PC-3 (cell line): ENCODE measurements around the gene SOWAHB. TPM values are rescaled to one million over a fixed set of nuclear protein-coding genes. Genes with fewer than 3 reads are reported as not detected.
"Not testable (repeated sequence)": the region's sequence is repeated elsewhere in the genome, so short reads cannot be mapped to it uniquely, and the experiment has no call there.

ENCODE experiments used
- ATAC-seq: fragments of 200-7000 bp; cut with Tn5 transposase; 2 replicates; pipeline ENCODE4 v1.9.1; 2020; ENCODE audit warnings: mild to moderate bottlenecking, moderate library complexity
- BruUV-seq: library from RNA; stranded (reverse); fragments of 400-500 nt; replicated peaks from 2 replicates; lab custom pipeline; 2021; lab: Mats Ljungman, UMichigan
- CTCF ChIA-PET: fragments of 300-600 bp; sonication (Branson Sonifier 250); formaldehyde crosslinking; loops from one replicate; lab custom pipeline; 2022; ENCODE audit warnings: antibody characterized with exemption; lab: Charles Lee
- POLR2A ChIA-PET: fragments of 300-600 bp; sonication (Branson Sonifier 250); formaldehyde crosslinking; loops from one replicate; lab custom pipeline; 2022; ENCODE audit warnings: antibody characterized with exemption; ENCODE audit not compliant: unreplicated experiment; lab: Charles Lee
- DNase-seq: peaks from one replicate; pipeline ENCODE4 v3.0.0-alpha.2; 2015
- H2AFZ ChIP-seq: fragments of 300-600 bp; sonication (generic); 2 replicates; pipeline ENCODE4 v1.6.0; 2016; ENCODE audit warnings: antibody characterized with exemption, low read length
- H3F3A ChIP-seq: fragments of 300-600 bp; sonication (generic); one replicate; pipeline ENCODE4 v1.6.0; 2017; ENCODE audit warnings: antibody characterized with exemption, low read length, control low read depth, mild to moderate bottlenecking; ENCODE audit not compliant: unreplicated experiment
- H3K27ac ChIP-seq: fragments of 300-600 bp; sonication (generic); 2 replicates; pipeline ENCODE4 v1.5.1; 2016; ENCODE audit warnings: mild to moderate bottlenecking, low read length
- H3K27me3 ChIP-seq: fragments of 300-600 bp; sonication (generic); 2 replicates; pipeline ENCODE4 v1.6.1; 2016; ENCODE audit warnings: low read length, mixed read lengths
- H3K36me3 ChIP-seq: fragments of 300-600 bp; sonication (generic); 2 replicates; pipeline ENCODE4 v1.6.1; 2016; ENCODE audit warnings: low read depth, mixed run types, low read length, mixed read lengths
- H3K4me1 ChIP-seq: fragments of 300-600 bp; sonication (generic); 2 replicates; pipeline ENCODE4 v1.5.1; 2016; ENCODE audit warnings: low read length; ENCODE audit not compliant: insufficient read depth
- H3K4me2 ChIP-seq: fragments of 300-600 bp; sonication (generic); 2 replicates; pipeline ENCODE4 v1.6.0; 2016; ENCODE audit warnings: low read length
- H3K4me3 ChIP-seq: fragments of 300-600 bp; sonication (generic); 2 replicates; pipeline ENCODE4 v1.5.1; 2016; ENCODE audit warnings: mild to moderate bottlenecking, low read length, mixed read lengths
- H3K79me2 ChIP-seq: fragments of 300-600 bp; sonication (generic); 2 replicates; pipeline ENCODE4 v1.6.1; 2017; ENCODE audit warnings: low read length, mixed read lengths
- H3K9ac ChIP-seq: fragments of 300-600 bp; sonication (generic); 2 replicates; pipeline ENCODE4 v1.6.0; 2016; ENCODE audit warnings: mild to moderate bottlenecking, low read length
- H3K9me2 ChIP-seq: fragments of 300-600 bp; sonication (generic); replicated peaks from 2 replicates; pipeline ENCODE4 v1.6.1; 2016; ENCODE audit warnings: mixed run types, low read length, mixed read lengths
- H3K9me3 ChIP-seq: fragments of 300-600 bp; sonication (generic); 2 replicates; pipeline ENCODE4 v1.6.1; 2016; ENCODE audit warnings: low read length, mixed read lengths
- H4K20me1 ChIP-seq: fragments of 300-600 bp; sonication (generic); 2 replicates; pipeline ENCODE4 v1.6.1; 2016; ENCODE audit warnings: low read length, mixed read lengths
- CTCF ChIP-seq: fragments of 300-600 bp; sonication (generic); conservative IDR thresholded peaks from 2 replicates; pipeline ENCODE4 v1.5.1; 2017; ENCODE audit warnings: antibody characterized with exemption, low read depth, mild to moderate bottlenecking, low read length
- EZH2 ChIP-seq: fragments of 300-600 bp; sonication (generic); IDR thresholded peaks from one replicate; pipeline ENCODE4 v1.6.1; 2017; ENCODE audit warnings: antibody characterized with exemption, mild to moderate bottlenecking, low read length; ENCODE audit not compliant: unreplicated experiment
- EZH2phosphoT487 ChIP-seq: fragments of 300-600 bp; sonication (generic); IDR thresholded peaks from 2 replicates; pipeline ENCODE4 v1.6.1; 2018; ENCODE audit warnings: mild to moderate bottlenecking, antibody characterized with exemption, low read length, borderline replicate concordance
- intact Hi-C: fragments of 100-400 bp; cut with micrococcal nuclease; formaldehyde crosslinking; loops from 2 replicates; pipeline ENCODE4 v1.9.0; 2023
- total RNA-seq: library from RNA; depleted of rRNA; stranded (reverse); fragments of >200 nt; gene quantifications from 2 replicates; pipeline ENCODE4 v1.2.3, GENCODE V29; 2014

The SOWAHB gene
- total RNA-seq, 1 experiment from 2014 or later = 4.8 TPM

- no peak for ATAC-seq
- Histone ChIP-seq H3K9ac (no peak overlapping the region), H3K27ac (no peak overlapping the region), H3K36me3 (no peaks in the 10 kb centered on the region), H3K4me1 (no peaks in the 10 kb centered on the region), H3K9me2 (no peaks in the 10 kb centered on the region), H3F3A (no peaks in the 10 kb centered on the region), H2AFZ (no peak overlapping the region), H3K4me2 (no peak overlapping the region), H3K27me3 (no peaks in the 10 kb centered on the region), H3K79me2 (no peaks in the 10 kb centered on the region), H4K20me1 (no peaks in the 10 kb centered on the region), H3K4me3 (no peak overlapping the region), H3K9me3 (no peaks in the 10 kb centered on the region)
- TF ChIP-seq EZH2phosphoT487 = no peak
- no peak for TF ChIP-seq CTCF
- TF ChIP-seq EZH2 = no peak
- ChIA-PET POLR2A (no interaction called here), CTCF (no interaction called here)
- BruUV-seq = no TSS peak
- no peak for DNase-seq
- intact Hi-C loops = no loop called here
These were observed 23.8 kb downstream of the SOWAHB start for GRCh38 chr4:76874176-76874575.

- Histone ChIP-seq H3K9ac (no peak overlapping the region), H2AFZ (no peak overlapping the region), H3K4me1 (no peaks in the 10 kb centered on the region), H3K4me2 (no peak overlapping the region), H3K27ac (no peak overlapping the region), H4K20me1 (no peaks in the 10 kb centered on the region), H3K9me3 (no peaks in the 10 kb centered on the region), H3K4me3 (no peak overlapping the region), H3K79me2 (no peaks in the 10 kb centered on the region), H3K9me2 (no peaks in the 10 kb centered on the region), H3K36me3 (no peaks in the 10 kb centered on the region), H3K27me3 (no peaks in the 10 kb centered on the region), H3F3A (no peaks in the 10 kb centered on the region)
- POLR2A ChIA-PET = no interaction called here
- BruUV-seq = no TSS peak
- no peak for DNase-seq
- CTCF ChIA-PET = no interaction called here
- ATAC-seq = no peak
- intact Hi-C loops = no loop called here
- TF ChIP-seq EZH2phosphoT487 (no peak), CTCF (no peak), EZH2 (no peak)
These were observed 24.4 kb downstream of the SOWAHB start for GRCh38 chr4:76873495-76873894.

- H3K4me2 ChIP-seq = no peak overlapping the region
- H3K27me3 ChIP-seq = no peaks in the 10 kb centered on the region
- H3K4me1 ChIP-seq = no peaks in the 10 kb centered on the region
- no peaks in the 10 kb centered on the region for H4K20me1 ChIP-seq
- no peaks in the 10 kb centered on the region for H3K36me3 ChIP-seq
- DNase-seq (no peak), ATAC-seq (no peak)
- ChIA-PET CTCF (no interaction called here), POLR2A (no interaction called here)
- no TSS peak for BruUV-seq
- H3K9me2 ChIP-seq = no peaks in the 10 kb centered on the region
- no peak for TF ChIP-seq EZH2
- no peak for TF ChIP-seq CTCF
- TF ChIP-seq EZH2phosphoT487 = no peak
- H3F3A ChIP-seq = no peaks in the 10 kb centered on the region
- no peak overlapping the region for H3K9ac ChIP-seq
- H2AFZ ChIP-seq = no peak overlapping the region
- no peaks in the 10 kb centered on the region for H3K9me3 ChIP-seq
- no peak overlapping the region for H3K4me3 ChIP-seq
- no peaks in the 10 kb centered on the region for H3K79me2 ChIP-seq
- intact Hi-C loops = no loop called here
- H3K27ac ChIP-seq = no peak overlapping the region
These were observed 25.4 kb downstream of the SOWAHB start for GRCh38 chr4:76872556-76872955.

- DNase-seq, H3K27ac ChIP-seq, H3K4me1 ChIP-seq, POLR2A ChIA-PET, H2AFZ ChIP-seq, H3K9me3 ChIP-seq, CTCF ChIA-PET, BruUV-seq, intact Hi-C loops, H3K36me3 ChIP-seq, H4K20me1 ChIP-seq, H3K4me2 ChIP-seq, H3F3A ChIP-seq, H3K79me2 ChIP-seq, H3K9me2 ChIP-seq, H3K27me3 ChIP-seq, H3K9ac ChIP-seq, ATAC-seq, H3K4me3 ChIP-seq: not testable (repeated sequence)
These were observed 29.2 kb downstream of the SOWAHB start for GRCh38 chr4:76868780-76869179.
